ENCODE results near the gene ZSWIM6.

DNA sequence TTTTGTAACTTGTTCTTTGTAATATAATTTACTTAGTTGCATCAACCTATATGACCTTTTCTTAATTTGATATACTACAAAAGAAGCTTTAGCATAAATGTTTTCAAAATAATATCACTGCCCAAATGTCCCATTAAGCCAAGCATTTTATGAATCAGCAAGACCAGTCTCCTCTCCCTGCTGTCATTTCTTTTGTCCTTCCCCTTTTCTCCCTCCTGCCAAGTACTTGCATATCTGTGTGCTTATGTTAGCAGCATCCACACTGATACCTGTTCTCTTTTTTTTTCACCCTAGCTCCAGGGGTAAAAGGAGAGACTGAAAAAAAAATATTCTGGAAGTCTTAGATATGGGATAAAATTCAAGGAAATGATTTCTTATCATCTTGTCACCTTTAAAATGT is 69.7 kb downstream of the ZSWIM6 start:
- TF ChIP-seq, protein P1, sequence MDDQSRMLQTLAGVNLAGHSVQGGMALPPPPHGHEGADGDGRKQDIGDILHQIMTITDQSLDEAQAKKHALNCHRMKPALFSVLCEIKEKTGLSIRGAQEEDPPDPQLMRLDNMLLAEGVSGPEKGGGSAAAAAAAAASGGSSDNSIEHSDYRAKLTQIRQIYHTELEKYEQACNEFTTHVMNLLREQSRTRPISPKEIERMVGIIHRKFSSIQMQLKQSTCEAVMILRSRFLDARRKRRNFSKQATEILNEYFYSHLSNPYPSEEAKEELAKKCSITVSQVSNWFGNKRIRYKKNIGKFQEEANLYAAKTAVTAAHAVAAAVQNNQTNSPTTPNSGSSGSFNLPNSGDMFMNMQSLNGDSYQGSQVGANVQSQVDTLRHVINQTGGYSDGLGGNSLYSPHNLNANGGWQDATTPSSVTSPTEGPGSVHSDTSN (IDR thresholded peaks at IDR 0.05), result no peak
- no peak for TF ChIP-seq CTCF (IDR thresholded peaks at IDR 0.05)
- no peak for TF ChIP-seq EHMT2 (IDR thresholded peaks at IDR 0.05; ENCODE audit: low read depth)
- TF ChIP-seq MAZ (IDR thresholded peaks at IDR 0.05; ENCODE audit: borderline replicate concordance, low read depth, low read length), result no peak
- no peak for TF ChIP-seq POLR2A (IDR thresholded peaks at IDR 0.05; ENCODE audit: low read length)
- TF ChIP-seq NPAS2 (CRISPR knock-in tag; IDR thresholded peaks at IDR 0.05; ENCODE audit: borderline replicate concordance), result no peak
- no peak for TF ChIP-seq ESRRA (IDR thresholded peaks at IDR 0.05; ENCODE audit: borderline replicate concordance, low read length)
